Measurements from ENCODE around the gene MEDAG. TPM values are rescaled to one million over a fixed set of nuclear protein-coding genes. Genes with fewer than 3 reads are reported as not detected.
A peak's percentile ranks its signal among the peaks of the same experiment; 100 is the strongest.

Gene MEDAG
- total RNA-seq, 2 experiments from 2014 or later, result not detected

DNA sequence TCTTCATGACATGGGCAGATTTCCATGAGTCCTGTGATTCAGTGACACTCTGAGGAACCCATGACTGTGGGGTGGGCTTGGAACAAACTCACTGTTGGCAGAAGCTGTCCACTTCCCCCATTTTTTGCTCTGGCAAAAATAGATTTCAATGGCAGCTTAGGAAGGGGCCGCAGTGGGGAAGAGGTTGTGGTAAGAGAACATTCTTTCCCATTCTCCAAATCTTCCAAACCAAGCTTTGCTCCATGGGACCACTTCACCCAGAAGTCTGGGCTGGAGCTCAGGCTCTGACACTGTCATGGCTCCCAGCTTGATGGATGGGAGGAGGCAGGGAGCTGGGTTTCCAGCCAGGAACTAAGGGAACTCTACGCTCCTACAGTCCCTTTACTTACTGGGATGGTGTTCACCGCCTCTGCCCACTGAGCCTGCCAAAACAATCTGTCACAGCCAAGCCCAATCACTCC is 24.9 kb upstream of the MEDAG start:
- no peak for ATAC-seq
- Mint-ChIP-seq H3K4me3 (no peak overlapping the region), H3K9me3 (no peaks in the 10 kb centered on the region), H3K4me1 (ENCODE audit: low read depth) (peaks cover 15% of the 10 kb centered on the region), H3K36me3 (ENCODE audit: low read depth) (no peaks in the 10 kb centered on the region), H3K27me3 (peaks cover 21% of the 10 kb centered on the region), H3K27ac (no peak overlapping the region)
- CTCF ChIA-PET, result interaction anchor here (0.7 kb wide), 1 partner anchor 11 kb away, joined by 3 read pairs; no protein-coding TSS in a partner anchor
- intact Hi-C loops (cut with micrococcal nuclease), result no loop called here
- no peak for DNase-seq
- POLR2A ChIA-PET, result no interaction called here
- TF ChIP-seq, protein P1, sequence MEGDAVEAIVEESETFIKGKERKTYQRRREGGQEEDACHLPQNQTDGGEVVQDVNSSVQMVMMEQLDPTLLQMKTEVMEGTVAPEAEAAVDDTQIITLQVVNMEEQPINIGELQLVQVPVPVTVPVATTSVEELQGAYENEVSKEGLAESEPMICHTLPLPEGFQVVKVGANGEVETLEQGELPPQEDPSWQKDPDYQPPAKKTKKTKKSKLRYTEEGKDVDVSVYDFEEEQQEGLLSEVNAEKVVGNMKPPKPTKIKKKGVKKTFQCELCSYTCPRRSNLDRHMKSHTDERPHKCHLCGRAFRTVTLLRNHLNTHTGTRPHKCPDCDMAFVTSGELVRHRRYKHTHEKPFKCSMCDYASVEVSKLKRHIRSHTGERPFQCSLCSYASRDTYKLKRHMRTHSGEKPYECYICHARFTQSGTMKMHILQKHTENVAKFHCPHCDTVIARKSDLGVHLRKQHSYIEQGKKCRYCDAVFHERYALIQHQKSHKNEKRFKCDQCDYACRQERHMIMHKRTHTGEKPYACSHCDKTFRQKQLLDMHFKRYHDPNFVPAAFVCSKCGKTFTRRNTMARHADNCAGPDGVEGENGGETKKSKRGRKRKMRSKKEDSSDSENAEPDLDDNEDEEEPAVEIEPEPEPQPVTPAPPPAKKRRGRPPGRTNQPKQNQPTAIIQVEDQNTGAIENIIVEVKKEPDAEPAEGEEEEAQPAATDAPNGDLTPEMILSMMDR (IDR thresholded peaks at IDR 0.05), result no peak

DNA sequence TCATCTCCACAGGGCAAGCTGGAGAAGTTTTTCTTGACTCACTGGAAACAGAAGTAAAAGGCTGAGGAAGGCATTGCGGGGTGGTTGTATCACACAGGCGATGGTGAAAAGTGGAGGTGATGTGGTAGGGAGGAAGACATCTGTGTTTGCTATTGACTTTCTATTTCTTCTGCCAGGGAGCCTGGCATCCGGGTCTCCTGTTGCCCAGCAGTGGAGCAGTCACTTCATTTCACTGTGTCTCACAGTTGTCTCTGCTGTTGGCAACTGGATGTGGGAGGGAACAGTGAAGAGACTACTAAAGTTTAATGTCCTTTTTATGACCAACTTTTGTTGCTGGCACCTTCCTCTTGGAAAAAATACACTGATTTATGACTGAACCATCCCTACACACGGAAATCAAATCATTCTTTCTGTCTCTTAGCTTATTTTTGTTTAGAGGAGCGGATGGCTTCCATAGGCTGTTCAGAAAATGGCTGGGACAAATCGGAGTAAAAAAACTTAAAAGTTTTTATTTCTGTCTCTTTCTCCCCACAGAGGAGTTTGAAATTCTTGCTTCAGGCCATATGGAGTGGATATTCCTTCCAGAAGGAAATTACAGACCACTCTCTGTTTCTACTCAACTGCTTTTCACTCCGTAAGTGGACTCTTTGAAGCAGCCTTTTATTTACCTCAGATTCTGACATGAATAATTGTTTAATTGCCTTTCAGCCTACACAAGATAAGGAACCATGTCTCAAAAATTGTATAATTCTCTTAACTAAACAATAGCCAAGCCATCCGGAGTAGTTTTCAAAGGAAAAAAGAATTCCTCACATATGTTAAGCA is 23.8 kb upstream of the MEDAG start:
- intact Hi-C loops (cut with micrococcal nuclease), result no loop called here

GRCh38 chr13:30882996-30883766 is 22.9 kb upstream of the MEDAG start:
- Mint-ChIP-seq H3K36me3 (ENCODE audit: low read depth) (no peaks in the 10 kb centered on the region), H3K27ac (no peak overlapping the region), H3K4me3 (no peak overlapping the region), H3K4me1 (ENCODE audit: low read depth) (peaks cover 15% of the 10 kb centered on the region), H3K9me3 (no peaks in the 10 kb centered on the region), H3K27me3 (peaks cover 23% of the 10 kb centered on the region)
- POLR2A ChIA-PET, result no interaction called here
- ATAC-seq, result no peak
- intact Hi-C loops (cut with micrococcal nuclease), result no loop called here
- CTCF ChIA-PET, result no interaction called here
- DNase-seq, result no peak
- TF ChIP-seq, protein P1 (IDR thresholded peaks at IDR 0.05), result no peak

More for the DNA sequence above, 23.8 kb upstream of the MEDAG start:
- TF ChIP-seq, protein P1 (IDR thresholded peaks at IDR 0.05), result no peak
- ATAC-seq (no peak), DNase-seq (no peak)
- H3K27me3 Mint-ChIP-seq, result peaks cover 21% of the 10 kb centered on the region
- no peak overlapping the region for H3K4me3 Mint-ChIP-seq
- H3K27ac Mint-ChIP-seq, result no peak overlapping the region
- ChIA-PET POLR2A (no interaction called here), CTCF (no interaction called here)
- H3K36me3 Mint-ChIP-seq (ENCODE audit: low read depth), result no peaks in the 10 kb centered on the region
- peaks cover 15% of the 10 kb centered on the region for H3K4me1 Mint-ChIP-seq (ENCODE audit: low read depth)
- no peaks in the 10 kb centered on the region for H3K9me3 Mint-ChIP-seq

- H3K27me3 Mint-ChIP-seq, result peaks cover 19% of the 10 kb centered on the region
- peak; percentile 63 for ATAC-seq
- no peaks in the 10 kb centered on the region for H3K36me3 Mint-ChIP-seq (ENCODE audit: low read depth)
- no peaks in the 10 kb centered on the region for H3K9me3 Mint-ChIP-seq
- intact Hi-C loops (cut with micrococcal nuclease), result no loop called here
- peaks cover 15% of the 10 kb centered on the region for H3K4me1 Mint-ChIP-seq (ENCODE audit: low read depth)
- ChIA-PET CTCF (interaction anchor here (1.2 kb wide), 1 partner anchor 19 kb away, joined by 5 read pairs; no protein-coding TSS in a partner anchor), POLR2A (no interaction called here)
- peak; percentile 19 for DNase-seq
- H3K27ac Mint-ChIP-seq, result peak overlapping the region; percentile 56
- no peak overlapping the region for H3K4me3 Mint-ChIP-seq
- TF ChIP-seq, protein P1 (IDR thresholded peaks at IDR 0.05), result no peak
Observed at GRCh38 chr13:30884543-30884942, 21.5 kb upstream of the MEDAG start.

All from activated CD8-positive, alpha-beta T cell treated with anti-CD3 and anti-CD28 coated beads for 36 hours (primary cell).